A549 (cell line): ENCODE measurements around the gene MGRN1. TPM values are rescaled to one million over a fixed set of nuclear protein-coding genes. Genes with fewer than 3 reads are reported as not detected.

Source experiments
- ATAC-seq, 2 experiments: fragments of 200-7000 bp in 1 of 2; fragments of >200 bp in 1 of 2; cut with Nextera tagmentation in 1 of 2; cut with Tn5 transposase in 1 of 2; 3 replicates each; pipeline versions ENCODE4 v1.8.0 to v1.9.1; 2018 to 2020; ENCODE audit warnings: mild to moderate bottlenecking in 1 of 2, moderate library complexity in 1 of 2
- CTCF ChIA-PET: fragments of 300-600 bp; sonication (Branson Sonifier 250); formaldehyde crosslinking; extraction: SDS; loops from one replicate; lab custom pipeline; 2021; ENCODE audit warnings: antibody characterized with exemption, inconsistent platforms; lab: Yijun Ruan, JAX
- POLR2A ChIA-PET: fragments of 350-600 bp; formaldehyde crosslinking; extraction: SDS; loops from one replicate; lab custom pipeline; 2021; ENCODE audit warnings: antibody characterized with exemption, inconsistent platforms; lab: Yijun Ruan, JAX
- DNase-seq, 2 experiments: peaks; one replicate each; pipeline versions ENCODE4 v3.0.0 to v3.0.0-alpha.2; 2011 to 2016; ENCODE audit warnings: low read depth in 1 of 2, low spot score in 1 of 2
- FAIRE-seq: peaks from 2 replicates; lab custom pipeline; 2011; peaks lifted over from hg19 to GRCh38; lab: Jason Lieb, UNC
- H3K27ac ChIP-seq, 2 experiments: fragments of >200 bp; sonication (Bioruptor Twin); formaldehyde crosslinking; 3 replicates each; pipeline ENCODE4 v1.5.1; 2016 to 2017
- H3K4me1 ChIP-seq: fragments of >200 bp; sonication (Bioruptor Twin); formaldehyde crosslinking; 3 replicates; pipeline ENCODE4 v1.6.1; 2016
- H3K4me2 ChIP-seq: fragments of >200 bp; sonication (Bioruptor Twin); formaldehyde crosslinking; 3 replicates; pipeline ENCODE4 v1.6.1; 2016
- H3K4me3 ChIP-seq: fragments of >200 bp; sonication (Bioruptor Twin); formaldehyde crosslinking; 3 replicates; pipeline ENCODE4 v1.5.1; 2016
- H3K9me3 ChIP-seq: fragments of >200 bp; sonication (Bioruptor Twin); formaldehyde crosslinking; 3 replicates; pipeline ENCODE4 v1.6.1; 2016
- ATOH8 ChIP-seq: fragments of 250-450 bp; sonication (Bioruptor Pico); IDR thresholded peaks from 2 replicates; pipeline ENCODE4 v1.5.0; 2020; ENCODE audit warnings: low read depth, mild to moderate bottlenecking, moderate library complexity
- BCL3 ChIP-seq: fragments of >200 bp; sonication (Bioruptor Twin); formaldehyde crosslinking; IDR thresholded peaks from 3 replicates; pipeline ENCODE4 v1.6.1; 2016
- BHLHE40 ChIP-seq: IDR thresholded peaks from 2 replicates; pipeline ENCODE4 v1.6.1; 2012; ENCODE audit warnings: low read depth, low read length, inconsistent platforms
- EP300 ChIP-seq, 2 experiments: fragments of >200 bp; sonication (Bioruptor Twin); formaldehyde crosslinking; IDR thresholded peaks; 2 replicates in 1 of 2; 3 replicates in 1 of 2; pipeline ENCODE4 v1.6.1; 2016 to 2017
- FOSL2 ChIP-seq, 2 experiments: fragments of 450-650 bp in 1 of 2; fragments of >200 bp in 1 of 2; sonication (Bioruptor Twin) in 1 of 2; formaldehyde crosslinking; IDR thresholded peaks; 2 replicates each; pipeline versions ENCODE4 v1.5.0 to v1.6.1; 2016 to 2020; ENCODE audit warnings: mild to moderate bottlenecking in 1 of 2, moderate library complexity in 1 of 2
- HOXB5 ChIP-seq: fragments of 250-450 bp; sonication (Bioruptor Pico); IDR thresholded peaks from 2 replicates; pipeline ENCODE4 v1.5.0; 2020; ENCODE audit warnings: mild to moderate bottlenecking, moderate library complexity
- JUN ChIP-seq, 2 experiments: fragments of >200 bp; sonication (Bioruptor Twin); formaldehyde crosslinking; IDR thresholded peaks; 2 replicates in 1 of 2; 3 replicates in 1 of 2; pipeline ENCODE4 v1.6.1; 2016 to 2017
- POLR2AphosphoS2 ChIP-seq: conservative IDR thresholded peaks from 2 replicates; pipeline ENCODE4 v1.6.1; 2012; ENCODE audit warnings: low read length, improper control_type of control experiment, inconsistent platforms
- RAD21 ChIP-seq, 2 experiments: fragments of >200 bp in 1 of 2; sonication (Bioruptor Twin) in 1 of 2; formaldehyde crosslinking in 1 of 2; IDR thresholded peaks in 1 of 2; conservative IDR thresholded peaks in 1 of 2; 2 replicates in 1 of 2; 3 replicates in 1 of 2; pipeline ENCODE4 v1.6.1; 2012 to 2018; ENCODE audit warnings: inconsistent platforms in 1 of 2
- TFCP2L1 ChIP-seq: fragments of 250-450 bp; sonication (Bioruptor Pico); IDR thresholded peaks from 2 replicates; pipeline ENCODE4 v1.5.0; 2021; ENCODE audit warnings: mild to moderate bottlenecking
- ZC3H11A ChIP-seq: fragments of 450-650 bp; IDR thresholded peaks from 2 replicates; pipeline ENCODE4 v1.6.1; 2014; ENCODE audit warnings: antibody characterized with exemption, mild to moderate bottlenecking
- ZSCAN20 ChIP-seq: fragments of 250-450 bp; sonication (Bioruptor Pico); IDR thresholded peaks from 2 replicates; pipeline ENCODE4 v1.8.0; 2022; ENCODE audit warnings: mild to moderate bottlenecking, moderate library complexity
- WGBS: methylation state at CpG from one replicate; pipeline ENCODE4 v1.1.6; 2017; ENCODE audit errors: missing lambda C conversion rate; 5-methylcytosine and 5-hydroxymethylcytosine counted together
- polyA plus RNA-seq, 4 experiments: library from polyadenylated mRNA; depleted of rRNA in 3 of 4; stranded (reverse); fragments of >200 nt; fragmentation: RNase III in 1 of 4; extraction: RNeasy Plus Mini Kit Qiagen cat#74134 plus additional on column Dnase treatment in 1 of 4; gene quantifications; 2 replicates in 3 of 4; 3 replicates in 1 of 4; pipeline ENCODE4 v1.2.3, GENCODE V29; 2011 to 2017
- TF ChIP-seq, protein P1 (sequence below): IDR thresholded peaks from 2 replicates; pipeline ENCODE4 v1.6.1; 2012
- TF ChIP-seq, protein P2 (sequence below): fragments of 250-450 bp; sonication (Bioruptor Pico); IDR thresholded peaks from 2 replicates; pipeline ENCODE4 v1.5.0; 2021; ENCODE audit warnings: mild to moderate bottlenecking, moderate library complexity, borderline replicate concordance

MGRN1 gene
- polyA plus RNA-seq, 2 of the 4 experiments (the other 2 are of a cell fraction), result 4.3 to 29.9 TPM

DNA sequence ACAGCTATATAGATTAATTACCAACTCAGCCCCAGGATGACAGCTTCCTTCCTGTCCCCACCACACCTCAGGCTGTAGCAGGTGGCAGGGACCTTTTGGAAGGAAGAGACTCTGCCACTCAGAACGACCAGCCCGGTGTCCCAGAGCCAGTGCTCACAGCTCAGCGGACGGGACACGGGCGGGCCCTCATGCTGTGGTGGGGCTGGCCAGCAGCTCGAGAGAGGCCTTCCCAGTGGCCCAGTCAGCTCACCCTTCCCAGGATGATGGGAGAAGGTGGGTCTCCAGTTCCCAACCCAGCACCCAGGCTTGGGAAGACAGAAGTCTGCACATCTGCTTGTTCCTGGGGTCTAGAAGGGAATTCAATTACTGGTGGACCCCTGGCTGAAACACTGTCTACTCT is 79.3 kb downstream of the MGRN1 start:
- TF ChIP-seq JUN (IDR thresholded peaks at IDR 0.05), result no peak
- POLR2A ChIA-PET, result no interaction called here

GRCh38 chr16:4704491-4704890 is 79.9 kb downstream of the MGRN1 start:
- Histone ChIP-seq H3K4me3 (no peak overlapping the region), H3K9me3 (no peaks in the 10 kb centered on the region), H3K27ac (no peak overlapping the region), H3K4me1 (no peaks in the 10 kb centered on the region), H3K4me2 (no peak overlapping the region)
- TF ChIP-seq BHLHE40, result no peak
- no peak for TF ChIP-seq HOXB5
- TF ChIP-seq, protein P1, sequence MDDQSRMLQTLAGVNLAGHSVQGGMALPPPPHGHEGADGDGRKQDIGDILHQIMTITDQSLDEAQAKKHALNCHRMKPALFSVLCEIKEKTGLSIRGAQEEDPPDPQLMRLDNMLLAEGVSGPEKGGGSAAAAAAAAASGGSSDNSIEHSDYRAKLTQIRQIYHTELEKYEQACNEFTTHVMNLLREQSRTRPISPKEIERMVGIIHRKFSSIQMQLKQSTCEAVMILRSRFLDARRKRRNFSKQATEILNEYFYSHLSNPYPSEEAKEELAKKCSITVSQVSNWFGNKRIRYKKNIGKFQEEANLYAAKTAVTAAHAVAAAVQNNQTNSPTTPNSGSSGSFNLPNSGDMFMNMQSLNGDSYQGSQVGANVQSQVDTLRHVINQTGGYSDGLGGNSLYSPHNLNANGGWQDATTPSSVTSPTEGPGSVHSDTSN, result no peak
- no peak for TF ChIP-seq FOSL2 (IDR thresholded peaks at IDR 0.05)
- no peak for TF ChIP-seq FOSL2 (CRISPR knock-in tag; IDR thresholded peaks at IDR 0.05)
- no peak for TF ChIP-seq RAD21 (conservative IDR thresholded peaks at IDR 0.05 in 1 of 2, IDR thresholded peaks at IDR 0.05 in 1 of 2)
- DNase-seq (no peak), ATAC-seq (no peak), FAIRE-seq (no peak)
- WGBS, result 84% methylated on average over 8 of the region's 8 CpGs
- ChIA-PET POLR2A (no interaction called here), CTCF (interaction anchor here (1.1 to 1.8 kb wide), 4 partner anchors 12 to 252 kb away, joined by 3 to 5 read pairs (median 4); partner anchors contain the start of gene NUDT16L1)

More for the DNA sequence above, 79.3 kb downstream of the MGRN1 start:
- H3K4me3 ChIP-seq, result no peak overlapping the region
- DNase-seq, result no peak
- CTCF ChIA-PET, result interaction anchor here (1.1 to 1.8 kb wide), 5 partner anchors 11 to 252 kb away, joined by 3 to 5 read pairs (median 3); partner anchors contain the start of gene NUDT16L1
- no peak for FAIRE-seq
- no peaks in the 10 kb centered on the region for H3K4me1 ChIP-seq
- no peak overlapping the region for H3K4me2 ChIP-seq
- WGBS, result 90% methylated on average over 7 of the region's 7 CpGs
- no peaks in the 10 kb centered on the region for H3K9me3 ChIP-seq
- no peak overlapping the region for H3K27ac ChIP-seq
- no peak for ATAC-seq

DNA sequence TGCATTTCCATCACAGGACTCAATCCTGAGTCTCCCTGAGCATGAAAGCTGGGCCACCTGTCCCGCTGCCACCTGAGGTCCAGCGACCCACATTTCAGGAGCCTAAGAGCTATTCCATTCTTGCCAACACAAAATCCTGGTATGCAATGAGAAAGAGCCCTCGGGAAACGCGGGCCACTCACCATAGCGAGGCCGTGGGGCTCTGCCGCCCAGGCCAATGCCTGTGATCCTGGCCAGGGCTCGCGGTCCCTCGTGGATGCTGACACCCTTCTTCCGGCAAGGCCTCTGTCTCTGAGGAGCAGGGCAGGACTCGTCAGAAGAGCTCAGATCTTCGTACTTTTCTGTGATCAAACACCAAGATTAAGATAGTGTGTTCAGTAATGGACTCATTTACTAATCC is 80.3 kb downstream of the MGRN1 start:
- ChIA-PET POLR2A (no interaction called here), CTCF (interaction anchor here (1.1 to 1.8 kb wide), 5 partner anchors 12 to 251 kb away, joined by 3 to 6 read pairs (median 4); partner anchors contain the start of gene NUDT16L1)
- Histone ChIP-seq H3K4me2 (no peak overlapping the region), H3K9me3 (no peaks in the 10 kb centered on the region), H3K4me3 (no peak overlapping the region), H3K27ac (no peak overlapping the region), H3K4me1 (no peaks in the 10 kb centered on the region)
- DNase-seq (no peak), ATAC-seq (no peak), FAIRE-seq (no peak)
- no peak for TF ChIP-seq EP300 (IDR thresholded peaks at IDR 0.05)
- no peak for TF ChIP-seq POLR2AphosphoS2
- no peak for TF ChIP-seq TFCP2L1 (CRISPR knock-in tag)
- no peak for TF ChIP-seq ZC3H11A
- TF ChIP-seq ZSCAN20 (CRISPR knock-in tag), result no peak
- TF ChIP-seq BCL3, result no peak
- TF ChIP-seq, protein P2, sequence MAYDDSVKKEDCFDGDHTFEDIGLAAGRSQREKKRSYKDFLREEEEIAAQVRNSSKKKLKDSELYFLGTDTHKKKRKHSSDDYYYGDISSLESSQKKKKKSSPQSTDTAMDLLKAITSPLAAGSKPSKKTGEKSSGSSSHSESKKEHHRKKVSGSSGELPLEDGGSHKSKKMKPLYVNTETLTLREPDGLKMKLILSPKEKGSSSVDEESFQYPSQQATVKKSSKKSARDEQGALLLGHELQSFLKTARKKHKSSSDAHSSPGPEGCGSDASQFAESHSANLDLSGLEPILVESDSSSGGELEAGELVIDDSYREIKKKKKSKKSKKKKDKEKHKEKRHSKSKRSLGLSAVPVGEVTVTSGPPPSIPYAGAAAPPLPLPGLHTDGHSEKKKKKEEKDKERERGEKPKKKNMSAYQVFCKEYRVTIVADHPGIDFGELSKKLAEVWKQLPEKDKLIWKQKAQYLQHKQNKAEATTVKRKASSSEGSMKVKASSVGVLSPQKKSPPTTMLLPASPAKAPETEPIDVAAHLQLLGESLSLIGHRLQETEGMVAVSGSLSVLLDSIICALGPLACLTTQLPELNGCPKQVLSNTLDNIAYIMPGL (CRISPR knock-in tag), result no peak
- TF ChIP-seq ATOH8 (CRISPR knock-in tag), result no peak
- TF ChIP-seq FOSL2 (IDR thresholded peaks at IDR 0.05), result no peak
- no peak for TF ChIP-seq FOSL2 (CRISPR knock-in tag; IDR thresholded peaks at IDR 0.05)
- 97% methylated on average over 14 of the region's 14 CpGs for WGBS
